K562 (cell line): ENCODE measurements around the gene POLR2B.

Experiments
- CTCF ChIP-seq, 3 experiments: IDR thresholded peaks in 2 of 3; conservative IDR thresholded peaks in 1 of 3; 2 replicates each; pipeline ENCODE4 v1.5.1; 2011 to 2012; ENCODE audit warnings: low read length in 3 of 3, mild to moderate bottlenecking in 3 of 3, control low read depth in 2 of 3, improper control_type of control experiment in 1 of 3, inconsistent platforms in 1 of 3, low read depth in 1 of 3, mixed read lengths in 1 of 3, moderate library complexity in 1 of 3; ENCODE audit not compliant: insufficient read depth in 2 of 3
- SMAD4 ChIP-seq: fragments of 250-450 bp; sonication (Bioruptor Pico); conservative IDR thresholded peaks from 2 replicates; pipeline ENCODE4 v1.8.0; 2021; ENCODE audit warnings: inconsistent platforms, mild to moderate bottlenecking, moderate library complexity

- TF ChIP-seq CTCF (IDR thresholded peaks at IDR 0.05 in 2 of 3, conservative IDR thresholded peaks at IDR 0.05 in 1 of 3; ENCODE audit: insufficient read depth in 2 of 3, low read depth in 1 of 3, low read length in 3 of 3) (no peak), SMAD4 (no peak)
These were observed 5.4 kb upstream of the POLR2B start for GRCh38 chr4:56973336-56973735.
